HepG2 (cell line): ENCODE data around the gene FAM174C. TPM values are rescaled to one million over a fixed set of nuclear protein-coding genes. Genes with fewer than 3 reads are reported as not detected.
A peak's percentile ranks its signal among the peaks of the same experiment; 100 is the strongest.

ENCODE experiments used
- DNMT1 ChIP-seq: sonication (generic); formaldehyde crosslinking; IDR thresholded peaks from 2 replicates; pipeline ENCODE4 v1.5.1; 2020; ENCODE audit warnings: mild to moderate bottlenecking, missing genetic modification reagents
- FOXJ3 ChIP-seq: sonication (generic); formaldehyde crosslinking; IDR thresholded peaks from 2 replicates; pipeline ENCODE4 v1.4.0; 2020; ENCODE audit warnings: missing genetic modification reagents, mild to moderate bottlenecking, borderline replicate concordance
- MEF2D ChIP-seq: sonication (generic); formaldehyde crosslinking; IDR thresholded peaks from 2 replicates; pipeline ENCODE4 v1.5.1; 2020; ENCODE audit warnings: mild to moderate bottlenecking, missing genetic modification reagents
- MLLT10 ChIP-seq: sonication (generic); formaldehyde crosslinking; IDR thresholded peaks from 2 replicates; pipeline ENCODE4 v1.4.0; 2020; ENCODE audit warnings: missing genetic modification reagents
- NFE2L1 ChIP-seq: sonication (generic); formaldehyde crosslinking; IDR thresholded peaks from 2 replicates; pipeline ENCODE4 v1.4.0; 2020; ENCODE audit warnings: missing genetic modification reagents, mild to moderate bottlenecking, borderline replicate concordance
- NR3C1 ChIP-seq: sonication (generic); formaldehyde crosslinking; IDR thresholded peaks from 2 replicates; pipeline ENCODE4 v1.4.0; 2020; ENCODE audit warnings: missing genetic modification reagents
- PAWR ChIP-seq: sonication (generic); formaldehyde crosslinking; IDR thresholded peaks from 2 replicates; pipeline ENCODE4 v1.4.0; 2020; ENCODE audit warnings: missing genetic modification reagents, mild to moderate bottlenecking, borderline replicate concordance
- POLR2AphosphoS2 ChIP-seq: IDR thresholded peaks from 2 replicates; pipeline ENCODE4 v1.6.1; 2011; ENCODE audit warnings: low read depth, low read length, improper control_type of control experiment
- PRMT3 ChIP-seq: sonication (generic); formaldehyde crosslinking; IDR thresholded peaks from 2 replicates; pipeline ENCODE4 v1.8.1; 2022; ENCODE audit warnings: low read depth, mild to moderate bottlenecking, moderate library complexity, missing genetic modification reagents, borderline replicate concordance
- RARA ChIP-seq: IDR thresholded peaks from 2 replicates; pipeline ENCODE4 v1.6.1; 2016; ENCODE audit warnings: missing genetic modification reagents, missing compliant biosample characterization
- RCOR2 ChIP-seq: IDR thresholded peaks from 2 replicates; pipeline ENCODE4 v1.6.1; 2016; ENCODE audit warnings: missing biosample characterization, missing genetic modification reagents
- TCF7 ChIP-seq: sonication (generic); IDR thresholded peaks from 2 replicates; pipeline ENCODE4 v1.6.1; 2016; ENCODE audit warnings: antibody characterized with exemption, low read depth
- ZBTB42 ChIP-seq: sonication (generic); formaldehyde crosslinking; IDR thresholded peaks from 2 replicates; pipeline ENCODE4 v1.5.0; 2020; ENCODE audit warnings: mild to moderate bottlenecking, missing genetic modification reagents
- ZNF292 ChIP-seq: sonication (generic); formaldehyde crosslinking; IDR thresholded peaks from 2 replicates; pipeline ENCODE4 v1.8.1; 2022; ENCODE audit warnings: mild to moderate bottlenecking, low read depth, missing genetic modification reagents, borderline replicate concordance
- ZNF383 ChIP-seq: sonication (generic); formaldehyde crosslinking; IDR thresholded peaks from 2 replicates; pipeline ENCODE4 v1.4.0; 2020; ENCODE audit warnings: missing genetic modification reagents, mild to moderate bottlenecking, borderline replicate concordance
- ZNF460 ChIP-seq: sonication (generic); formaldehyde crosslinking; IDR thresholded peaks from 2 replicates; pipeline ENCODE4 v1.5.1; 2020; ENCODE audit warnings: missing genetic modification reagents, mild to moderate bottlenecking, borderline replicate concordance
- ZNF547 ChIP-seq: sonication (generic); formaldehyde crosslinking; IDR thresholded peaks from 2 replicates; pipeline ENCODE4 v1.5.1; 2020; ENCODE audit warnings: mild to moderate bottlenecking, missing genetic modification reagents
- ZNF746 ChIP-seq: sonication (generic); formaldehyde crosslinking; IDR thresholded peaks from 2 replicates; pipeline ENCODE4 v1.8.0; 2022; ENCODE audit warnings: mild to moderate bottlenecking, missing genetic modification reagents
- polyA plus RNA-seq, 8 experiments: library from polyadenylated mRNA; depleted of rRNA in 3 of 8; stranded (reverse) in 7 of 8; unstranded in 1 of 8; fragments of >200 nt; fragmentation: Illumina TruSeq in 4 of 8; extraction: Trizol in 4 of 8; gene quantifications; 2 replicates each; pipeline versions ENCODE4 v1.2.1 to v1.2.3, GENCODE V29; 2011 to 2016; ENCODE audit warnings: low read depth in 4 of 8, missing spikeins in 1 of 8, mixed read lengths in 1 of 8; ENCODE audit not compliant: insufficient read depth in 1 of 8
- total RNA-seq, 5 experiments: library from RNA; depleted of rRNA; stranded (reverse); fragments of >200 nt; fragmentation: Illumina TruSeq; extraction: Trizol; gene quantifications; 2 replicates each; pipeline ENCODE4 v1.2.3, GENCODE V29; 2016; ENCODE audit warnings: low read depth in 1 of 5
- TF ChIP-seq, protein P1 (sequence below): sonication (generic); formaldehyde crosslinking; IDR thresholded peaks from 2 replicates; pipeline ENCODE4 v1.8.0; 2022; ENCODE audit warnings: mild to moderate bottlenecking, missing genetic modification reagents, moderate library complexity
- TF ChIP-seq, protein P2 (sequence below): sonication (generic); formaldehyde crosslinking; IDR thresholded peaks from 2 replicates; pipeline ENCODE4 v1.4.0; 2020; ENCODE audit warnings: missing genetic modification reagents, low read depth, mild to moderate bottlenecking, borderline replicate concordance
- TF ChIP-seq, protein P3 (sequence below): sonication (generic); formaldehyde crosslinking; IDR thresholded peaks from 2 replicates; pipeline ENCODE4 v1.4.0; 2020; ENCODE audit warnings: missing genetic modification reagents, borderline replicate concordance
- TF ChIP-seq, protein P4 (sequence below): sonication (generic); formaldehyde crosslinking; IDR thresholded peaks from 2 replicates; pipeline ENCODE4 v1.4.0; 2020; ENCODE audit warnings: missing genetic modification reagents

Gene FAM174C
- total and polyA plus RNA-seq, 2 of the 13 experiments (the other 11 are each of a cell fraction or from before 2014, with no cell fraction given), result 19.5 to 31.3 TPM

DNA sequence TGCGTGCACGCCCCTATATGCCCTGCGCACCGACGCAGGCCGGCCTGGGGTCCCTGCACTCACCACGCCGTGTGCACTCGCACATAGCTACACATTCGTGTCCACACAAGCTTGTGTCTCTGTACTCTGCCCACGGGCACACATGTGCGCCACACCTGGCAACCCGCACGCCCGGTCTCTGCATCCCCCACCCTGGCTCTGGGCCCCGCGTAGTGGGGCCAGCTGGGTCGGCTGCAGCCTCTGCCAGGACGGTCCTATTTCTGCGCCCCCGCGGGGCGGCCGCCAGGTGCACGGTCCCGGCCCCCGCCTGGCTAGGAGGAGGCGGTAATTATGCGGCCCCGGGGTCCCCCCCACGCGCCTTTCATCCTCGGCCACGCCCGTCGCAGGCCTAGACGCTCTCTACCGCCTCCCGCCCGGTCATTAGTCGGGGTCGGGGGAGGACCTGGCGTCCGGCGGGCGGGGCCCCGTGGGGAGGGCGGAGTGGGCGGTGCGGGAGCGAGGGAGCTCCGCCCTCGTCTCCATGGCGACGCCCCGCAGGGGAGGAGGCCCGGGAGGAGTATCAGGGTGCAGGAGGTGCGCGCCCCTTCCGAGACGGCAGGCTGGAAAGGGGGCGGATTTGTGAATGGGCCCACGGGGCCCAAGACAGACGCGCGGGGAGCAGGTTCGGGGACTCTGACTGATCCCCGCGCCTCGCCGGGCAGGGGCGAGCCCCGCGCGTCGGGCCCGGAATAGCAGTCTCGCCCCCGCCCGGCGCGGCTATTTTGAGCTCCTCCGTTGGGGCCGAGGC is 9.0 kb upstream of the FAM174C start (continued):
- TF ChIP-seq ZNF383 (CRISPR knock-in tag) (no peak), RCOR2 (CRISPR knock-in tag) (no peak; the same call in 1 of the 2 replicates), NR3C1 (CRISPR knock-in tag) (no peak), PAWR (CRISPR knock-in tag) (no peak), POLR2AphosphoS2 (no peak), MLLT10 (CRISPR knock-in tag) (no peak), ZBTB42 (CRISPR knock-in tag) (no peak), ZNF460 (CRISPR knock-in tag) (no peak; the same call in 1 of the 2 replicates), DNMT1 (CRISPR knock-in tag) (no peak), TCF7 (peak; percentile 63; the same call in 1 of the 2 replicates), NFE2L1 (CRISPR knock-in tag) (no peak), ZNF547 (CRISPR knock-in tag) (no peak; the same call in 1 of the 2 replicates), RARA (CRISPR knock-in tag) (peak; percentile 86), MEF2D (no peak), ZNF292 (CRISPR knock-in tag) (no peak), PRMT3 (CRISPR knock-in tag) (no peak), ZNF746 (CRISPR knock-in tag) (peak; percentile 92), FOXJ3 (no peak)
- TF ChIP-seq, protein P1, sequence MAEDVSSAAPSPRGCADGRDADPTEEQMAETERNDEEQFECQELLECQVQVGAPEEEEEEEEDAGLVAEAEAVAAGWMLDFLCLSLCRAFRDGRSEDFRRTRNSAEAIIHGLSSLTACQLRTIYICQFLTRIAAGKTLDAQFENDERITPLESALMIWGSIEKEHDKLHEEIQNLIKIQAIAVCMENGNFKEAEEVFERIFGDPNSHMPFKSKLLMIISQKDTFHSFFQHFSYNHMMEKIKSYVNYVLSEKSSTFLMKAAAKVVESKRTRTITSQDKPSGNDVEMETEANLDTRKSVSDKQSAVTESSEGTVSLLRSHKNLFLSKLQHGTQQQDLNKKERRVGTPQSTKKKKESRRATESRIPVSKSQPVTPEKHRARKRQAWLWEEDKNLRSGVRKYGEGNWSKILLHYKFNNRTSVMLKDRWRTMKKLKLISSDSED, result peak; percentile 79; the same call in 1 of the 2 replicates
- TF ChIP-seq, protein P2, sequence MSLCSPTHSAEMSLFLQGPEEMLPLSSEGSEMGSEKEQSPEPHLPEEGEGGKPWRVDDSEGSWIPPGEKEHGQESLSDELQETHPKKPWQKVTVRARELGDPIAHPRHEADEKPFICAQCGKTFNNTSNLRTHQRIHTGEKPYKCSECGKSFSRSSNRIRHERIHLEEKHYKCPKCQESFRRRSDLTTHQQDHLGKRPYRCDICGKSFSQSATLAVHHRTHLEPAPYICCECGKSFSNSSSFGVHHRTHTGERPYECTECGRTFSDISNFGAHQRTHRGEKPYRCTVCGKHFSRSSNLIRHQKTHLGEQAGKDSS (CRISPR knock-in tag), result peak; percentile 77; the same call in 1 of the 2 replicates
- TF ChIP-seq, protein P3, sequence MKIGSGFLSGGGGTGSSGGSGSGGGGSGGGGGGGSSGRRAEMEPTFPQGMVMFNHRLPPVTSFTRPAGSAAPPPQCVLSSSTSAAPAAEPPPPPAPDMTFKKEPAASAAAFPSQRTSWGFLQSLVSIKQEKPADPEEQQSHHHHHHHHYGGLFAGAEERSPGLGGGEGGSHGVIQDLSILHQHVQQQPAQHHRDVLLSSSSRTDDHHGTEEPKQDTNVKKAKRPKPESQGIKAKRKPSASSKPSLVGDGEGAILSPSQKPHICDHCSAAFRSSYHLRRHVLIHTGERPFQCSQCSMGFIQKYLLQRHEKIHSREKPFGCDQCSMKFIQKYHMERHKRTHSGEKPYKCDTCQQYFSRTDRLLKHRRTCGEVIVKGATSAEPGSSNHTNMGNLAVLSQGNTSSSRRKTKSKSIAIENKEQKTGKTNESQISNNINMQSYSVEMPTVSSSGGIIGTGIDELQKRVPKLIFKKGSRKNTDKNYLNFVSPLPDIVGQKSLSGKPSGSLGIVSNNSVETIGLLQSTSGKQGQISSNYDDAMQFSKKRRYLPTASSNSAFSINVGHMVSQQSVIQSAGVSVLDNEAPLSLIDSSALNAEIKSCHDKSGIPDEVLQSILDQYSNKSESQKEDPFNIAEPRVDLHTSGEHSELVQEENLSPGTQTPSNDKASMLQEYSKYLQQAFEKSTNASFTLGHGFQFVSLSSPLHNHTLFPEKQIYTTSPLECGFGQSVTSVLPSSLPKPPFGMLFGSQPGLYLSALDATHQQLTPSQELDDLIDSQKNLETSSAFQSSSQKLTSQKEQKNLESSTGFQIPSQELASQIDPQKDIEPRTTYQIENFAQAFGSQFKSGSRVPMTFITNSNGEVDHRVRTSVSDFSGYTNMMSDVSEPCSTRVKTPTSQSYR (CRISPR knock-in tag), result peak; percentile 41; the same call in 1 of the 2 replicates
- TF ChIP-seq, protein P4, sequence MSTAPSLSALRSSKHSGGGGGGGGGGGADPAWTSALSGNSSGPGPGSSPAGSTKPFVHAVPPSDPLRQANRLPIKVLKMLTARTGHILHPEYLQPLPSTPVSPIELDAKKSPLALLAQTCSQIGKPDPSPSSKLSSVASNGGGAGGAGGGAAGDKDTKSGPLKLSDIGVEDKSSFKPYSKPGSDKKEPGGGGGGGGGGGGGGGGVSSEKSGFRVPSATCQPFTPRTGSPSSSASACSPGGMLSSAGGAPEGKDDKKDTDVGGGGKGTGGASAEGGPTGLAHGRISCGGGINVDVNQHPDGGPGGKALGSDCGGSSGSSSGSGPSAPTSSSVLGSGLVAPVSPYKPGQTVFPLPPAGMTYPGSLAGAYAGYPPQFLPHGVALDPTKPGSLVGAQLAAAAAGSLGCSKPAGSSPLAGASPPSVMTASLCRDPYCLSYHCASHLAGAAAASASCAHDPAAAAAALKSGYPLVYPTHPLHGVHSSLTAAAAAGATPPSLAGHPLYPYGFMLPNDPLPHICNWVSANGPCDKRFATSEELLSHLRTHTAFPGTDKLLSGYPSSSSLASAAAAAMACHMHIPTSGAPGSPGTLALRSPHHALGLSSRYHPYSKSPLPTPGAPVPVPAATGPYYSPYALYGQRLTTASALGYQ (CRISPR knock-in tag), result peak; percentile 64; the same call in 1 of the 2 replicates
